ENCODE measurements around the gene FAM200C.

The FAM200C gene

GRCh38 chr5:160382346-160382745, 17.5 kb downstream of the FAM200C start:
- TF ChIP-seq POLR2AphosphoS5 (IDR thresholded peaks at IDR 0.05; ENCODE audit: low read depth, low read length): no peak
- TF ChIP-seq SIN3A (IDR thresholded peaks at IDR 0.05; ENCODE audit: borderline replicate concordance, insufficient read depth, low read length): no peak
- no peak for TF ChIP-seq REST (IDR thresholded peaks at IDR 0.05; ENCODE audit: insufficient read depth in 1 of 2, low read depth in 2 of 2, low read length in 2 of 2)
- TF ChIP-seq TAF1 (IDR thresholded peaks at IDR 0.05; ENCODE audit: borderline replicate concordance, insufficient read depth, low read length): no peak
- TF ChIP-seq FOXP2 (optimal IDR thresholded peaks at IDR 0.05; ENCODE audit: borderline replicate concordance, extremely low read depth, extremely low read length, insufficient read depth): no peak

GRCh38 chr5:160380041-160380440, 19.8 kb downstream of the FAM200C start:
- TF ChIP-seq TAF1 (IDR thresholded peaks at IDR 0.05; ENCODE audit: borderline replicate concordance, insufficient read depth, low read length) (no peak), REST (IDR thresholded peaks at IDR 0.05; ENCODE audit: insufficient read depth in 1 of 2, low read depth in 2 of 2, low read length in 2 of 2) (no peak), POLR2AphosphoS5 (IDR thresholded peaks at IDR 0.05; ENCODE audit: low read depth, low read length) (no peak), SIN3A (IDR thresholded peaks at IDR 0.05; ENCODE audit: borderline replicate concordance, insufficient read depth, low read length) (no peak), FOXP2 (optimal IDR thresholded peaks at IDR 0.05; ENCODE audit: borderline replicate concordance, extremely low read depth, extremely low read length, insufficient read depth) (no peak)

- no peak for TF ChIP-seq TAF1 (IDR thresholded peaks at IDR 0.05; ENCODE audit: borderline replicate concordance, insufficient read depth, low read length)
- no peak for TF ChIP-seq POLR2AphosphoS5 (IDR thresholded peaks at IDR 0.05; ENCODE audit: low read depth, low read length)
- TF ChIP-seq SIN3A (IDR thresholded peaks at IDR 0.05; ENCODE audit: borderline replicate concordance, insufficient read depth, low read length): no peak
- no peak for TF ChIP-seq REST (IDR thresholded peaks at IDR 0.05; ENCODE audit: insufficient read depth in 1 of 2, low read depth in 2 of 2, low read length in 2 of 2)
- no peak for TF ChIP-seq FOXP2 (optimal IDR thresholded peaks at IDR 0.05; ENCODE audit: borderline replicate concordance, extremely low read depth, extremely low read length, insufficient read depth)
These were observed 20.3 kb downstream of the FAM200C start for GRCh38 chr5:160379511-160379910.

GRCh38 chr5:160378330-160378729, 21.5 kb downstream of the FAM200C start:
- TF ChIP-seq SIN3A (IDR thresholded peaks at IDR 0.05; ENCODE audit: borderline replicate concordance, insufficient read depth, low read length): no peak
- no peak for TF ChIP-seq REST (IDR thresholded peaks at IDR 0.05; ENCODE audit: insufficient read depth in 1 of 2, low read depth in 2 of 2, low read length in 2 of 2)
- TF ChIP-seq POLR2AphosphoS5 (IDR thresholded peaks at IDR 0.05; ENCODE audit: low read depth, low read length): no peak
- no peak for TF ChIP-seq TAF1 (IDR thresholded peaks at IDR 0.05; ENCODE audit: borderline replicate concordance, insufficient read depth, low read length)

- TF ChIP-seq SIN3A (IDR thresholded peaks at IDR 0.05; ENCODE audit: borderline replicate concordance, insufficient read depth, low read length) (no peak), POLR2AphosphoS5 (IDR thresholded peaks at IDR 0.05; ENCODE audit: low read depth, low read length) (no peak), TAF1 (IDR thresholded peaks at IDR 0.05; ENCODE audit: borderline replicate concordance, insufficient read depth, low read length) (no peak), REST (IDR thresholded peaks at IDR 0.05; ENCODE audit: insufficient read depth in 1 of 2, low read depth in 2 of 2, low read length in 2 of 2) (no peak), FOXP2 (optimal IDR thresholded peaks at IDR 0.05; ENCODE audit: borderline replicate concordance, extremely low read depth, extremely low read length, insufficient read depth) (no peak)
These were observed 22.2 kb downstream of the FAM200C start for GRCh38 chr5:160377651-160378050.

Data from PFSK-1 (cell line).